Smooth muscle cell (in vitro differentiated cells): Measurements from ENCODE around the gene MX2. TPM values are rescaled to one million over a fixed set of nuclear protein-coding genes. Genes with fewer than 3 reads are reported as not detected.

ENCODE experiments used
- DNase-seq: peaks from one replicate; lab custom pipeline; 2025; ENCODE audit not compliant: unreplicated experiment; lab: John Stamatoyannopoulos, UW
- H2AFZ ChIP-seq: fragments of 200-600 bp; sonication (generic); 2 replicates; pipeline ENCODE4 v1.6.0; 2016; ENCODE audit warnings: antibody characterized with exemption, low read depth, mild to moderate bottlenecking
- H3F3A ChIP-seq: fragments of 200-600 bp; sonication (generic); 2 replicates; pipeline ENCODE4 v1.6.0; 2017; ENCODE audit warnings: antibody characterized with exemption, low read depth
- H3K27ac ChIP-seq: fragments of 200-600 bp; sonication (generic); 2 replicates; pipeline ENCODE4 v1.5.1; 2016; ENCODE audit warnings: low read depth, mild to moderate bottlenecking
- H3K27me3 ChIP-seq: fragments of 200-600 bp; sonication (generic); 2 replicates; pipeline ENCODE4 v1.6.1; 2016; ENCODE audit warnings: low read depth, mild to moderate bottlenecking
- H3K36me3 ChIP-seq: fragments of 200-600 bp; sonication (generic); 2 replicates; pipeline ENCODE4 v1.5.1; 2016; ENCODE audit warnings: low read depth
- H3K4me1 ChIP-seq: fragments of 200-600 bp; sonication (generic); 2 replicates; pipeline ENCODE4 v1.5.1; 2016; ENCODE audit warnings: low read depth
- H3K4me2 ChIP-seq: fragments of 200-600 bp; sonication (generic); 2 replicates; pipeline ENCODE4 v1.6.0; 2016; ENCODE audit warnings: mild to moderate bottlenecking
- H3K4me3 ChIP-seq: fragments of 200-600 bp; sonication (generic); 2 replicates; pipeline ENCODE4 v1.5.1; 2016; ENCODE audit warnings: mild to moderate bottlenecking
- H3K79me2 ChIP-seq: fragments of 200-600 bp; sonication (generic); 2 replicates; pipeline ENCODE4 v1.6.0; 2016; ENCODE audit warnings: low read depth, mild to moderate bottlenecking
- H3K9ac ChIP-seq: fragments of 200-600 bp; sonication (generic); 2 replicates; pipeline ENCODE4 v1.6.0; 2016; ENCODE audit warnings: low read depth
- H3K9me3 ChIP-seq: fragments of 200-600 bp; sonication (generic); replicated peaks from 2 replicates; pipeline ENCODE4 v1.5.1; 2016; ENCODE audit warnings: low read depth
- H4K20me1 ChIP-seq: fragments of 200-600 bp; sonication (generic); 2 replicates; pipeline ENCODE4 v1.6.0; 2016; ENCODE audit warnings: low read depth
- CTCF ChIP-seq: fragments of 200-600 bp; sonication (generic); IDR thresholded peaks from 2 replicates; pipeline ENCODE4 v1.5.1; 2017; ENCODE audit warnings: borderline replicate concordance, mild to moderate bottlenecking, antibody characterized with exemption; ENCODE audit not compliant: insufficient read depth, poor library complexity, severe bottlenecking
- WGBS: methylation state at CpG from one replicate; pipeline ENCODE4 v1.1.7; 2016; ENCODE audit warnings: low lambda C conversion rate; 5-methylcytosine and 5-hydroxymethylcytosine counted together
- polyA plus RNA-seq: library from polyadenylated mRNA; unstranded; fragments of >200 nt; fragmentation: Nextera tagmentation; extraction: Ambion mirVana; gene quantifications from 2 replicates; pipeline ENCODE4 v1.2.1, GENCODE V29; 2016
- total RNA-seq: library from RNA; depleted of rRNA; stranded (reverse); fragments of >200 nt; gene quantifications from 2 replicates; pipeline ENCODE4 v1.2.3, GENCODE V29; 2014

The MX2 gene
- total and polyA plus RNA-seq, 2 experiments from 2014 or later = 2.5 to 3.1 TPM

GRCh38 chr21:41349126-41349525 lies 12.7 kb upstream of the MX2 start:
- no peaks in the 10 kb centered on the region for H3K27me3 ChIP-seq
- no peaks in the 10 kb centered on the region for H4K20me1 ChIP-seq
- no peaks in the 10 kb centered on the region for H3K36me3 ChIP-seq
- WGBS = 83% methylated on average over 7 of the region's 7 CpGs
- no peak for TF ChIP-seq CTCF
- no peaks in the 10 kb centered on the region for H3K4me1 ChIP-seq
- no peak overlapping the region for H3K9ac ChIP-seq
- no peak overlapping the region for H3K27ac ChIP-seq
- no peak for DNase-seq
- no peaks in the 10 kb centered on the region for H3K9me3 ChIP-seq
- no peak overlapping the region for H3K4me3 ChIP-seq
- H2AFZ ChIP-seq = no peak overlapping the region
- no peak overlapping the region for H3K4me2 ChIP-seq
- H3K79me2 ChIP-seq = no peaks in the 10 kb centered on the region
- H3F3A ChIP-seq = no peaks in the 10 kb centered on the region

- WGBS = 90% methylated on average over 19 of the region's 19 CpGs
- Histone ChIP-seq H3K4me3 (no peak overlapping the region), H2AFZ (no peak overlapping the region), H3K27ac (no peak overlapping the region), H4K20me1 (no peaks in the 10 kb centered on the region), H3K79me2 (no peaks in the 10 kb centered on the region), H3K36me3 (no peaks in the 10 kb centered on the region), H3K4me2 (no peak overlapping the region), H3K27me3 (peaks cover 3% of the 10 kb centered on the region), H3K9me3 (no peaks in the 10 kb centered on the region), H3F3A (no peaks in the 10 kb centered on the region), H3K4me1 (no peaks in the 10 kb centered on the region), H3K9ac (no peak overlapping the region)
- TF ChIP-seq CTCF = no peak
- no peak for DNase-seq
Observed at GRCh38 chr21:41349619-41350390, 12.0 kb upstream of the MX2 start.

GRCh38 chr21:41350436-41351155 lies 11.2 kb upstream of the MX2 start:
- Histone ChIP-seq H3F3A (no peaks in the 10 kb centered on the region), H4K20me1 (no peaks in the 10 kb centered on the region), H3K36me3 (no peaks in the 10 kb centered on the region), H3K4me3 (no peak overlapping the region), H3K27me3 (peaks cover 7% of the 10 kb centered on the region), H3K9ac (no peak overlapping the region), H3K79me2 (no peaks in the 10 kb centered on the region), H3K9me3 (no peaks in the 10 kb centered on the region), H3K27ac (no peak overlapping the region), H2AFZ (no peak overlapping the region), H3K4me2 (no peak overlapping the region), H3K4me1 (no peaks in the 10 kb centered on the region)
- no peak for DNase-seq
- 95% methylated on average over 16 of the region's 16 CpGs for WGBS
- no peak for TF ChIP-seq CTCF
